GM19351 (cell line): ENCODE data around the gene CA10.

ENCODE experiments used
- ATAC-seq: cut with Tn5 transposase; IDR thresholded peaks from one replicate; pipeline ENCODE4 v1.9.1; 2021; ENCODE audit warnings: mild to moderate bottlenecking, moderate library complexity; ENCODE audit not compliant: unreplicated experiment

Gene CA10

GRCh38 chr17:51890710-51891109 is 267.8 kb downstream of the CA10 start:
- no peak for ATAC-seq

GRCh38 chr17:51888816-51889215 is 269.7 kb downstream of the CA10 start:
- ATAC-seq = no peak

DNA sequence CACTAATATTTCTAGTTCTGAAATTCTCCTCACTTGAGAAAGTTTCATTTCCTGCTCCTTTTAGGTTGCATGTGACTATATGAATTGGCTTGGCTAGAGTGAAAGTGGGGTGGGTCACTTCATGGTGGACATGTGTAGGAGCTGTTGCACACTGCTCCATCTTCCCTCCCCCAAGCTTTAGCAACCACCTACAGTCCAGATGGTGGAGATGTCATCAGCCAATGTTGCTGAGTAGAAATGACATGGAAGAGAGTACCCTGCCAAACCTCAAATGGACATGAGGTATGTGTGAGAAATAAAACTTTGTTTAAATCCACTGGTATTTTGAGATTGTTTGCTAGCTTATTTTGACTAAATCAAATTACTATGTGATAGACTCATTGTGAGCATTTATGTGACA is 281.5 kb downstream of the CA10 start:
- ATAC-seq = no peak

GRCh38 chr17:51873302-51873701 is 285.2 kb downstream of the CA10 start:
- no peak for ATAC-seq

- ATAC-seq = no peak
Observed at GRCh38 chr17:51869387-51869786, 289.1 kb downstream of the CA10 start.

DNA sequence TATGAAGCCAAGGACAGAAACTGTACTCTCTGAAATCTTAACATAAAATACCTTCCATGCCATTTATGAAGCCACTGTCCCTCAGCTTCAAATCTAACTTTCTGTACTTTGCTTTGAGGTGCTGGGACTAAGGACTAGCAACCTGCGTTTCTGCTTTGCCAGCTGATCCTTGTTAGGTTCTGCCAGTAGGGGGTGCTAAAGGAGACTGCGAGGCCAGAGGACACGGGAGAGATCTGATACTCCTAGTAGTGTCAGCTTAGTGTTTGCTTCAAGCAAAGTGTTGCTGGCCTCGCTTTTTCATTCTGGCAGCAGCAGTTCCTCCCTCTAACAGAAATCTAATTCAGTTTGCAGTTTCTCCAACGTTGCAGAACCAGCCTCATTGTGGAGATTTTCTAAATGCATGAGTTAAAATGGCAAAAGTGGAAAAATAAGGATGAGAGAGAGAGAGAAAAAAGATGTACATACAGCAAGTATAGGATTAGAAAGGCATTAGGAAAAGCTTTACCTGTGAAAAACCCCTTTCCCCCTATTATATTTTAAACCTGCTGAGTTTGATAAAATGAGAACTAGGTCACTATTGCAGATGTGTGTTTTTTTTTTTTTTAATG is 297.5 kb downstream of the CA10 start:
- no peak for ATAC-seq

GRCh38 chr17:51857052-51857597 is 301.4 kb downstream of the CA10 start:
- no peak for ATAC-seq

DNA sequence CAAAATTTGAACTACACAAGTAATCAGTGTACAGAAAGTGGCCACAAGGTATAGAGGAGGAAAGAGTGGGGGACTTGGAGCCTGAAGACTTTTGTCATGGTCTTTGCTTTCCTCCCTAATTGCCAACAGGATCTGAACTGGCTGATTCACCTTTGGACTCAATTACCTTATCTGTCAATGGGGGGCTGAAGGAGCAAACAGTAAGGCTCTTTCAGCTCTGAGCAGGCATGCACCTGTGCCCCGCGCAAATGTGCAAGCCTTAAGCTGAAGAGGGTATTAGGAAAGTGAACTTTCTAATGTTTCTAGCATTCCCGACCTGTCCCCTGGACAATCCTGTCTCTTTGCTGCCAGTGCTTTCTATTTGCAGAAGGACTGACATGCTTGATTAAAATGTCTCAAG is 302.7 kb downstream of the CA10 start:
- ATAC-seq = no peak

DNA sequence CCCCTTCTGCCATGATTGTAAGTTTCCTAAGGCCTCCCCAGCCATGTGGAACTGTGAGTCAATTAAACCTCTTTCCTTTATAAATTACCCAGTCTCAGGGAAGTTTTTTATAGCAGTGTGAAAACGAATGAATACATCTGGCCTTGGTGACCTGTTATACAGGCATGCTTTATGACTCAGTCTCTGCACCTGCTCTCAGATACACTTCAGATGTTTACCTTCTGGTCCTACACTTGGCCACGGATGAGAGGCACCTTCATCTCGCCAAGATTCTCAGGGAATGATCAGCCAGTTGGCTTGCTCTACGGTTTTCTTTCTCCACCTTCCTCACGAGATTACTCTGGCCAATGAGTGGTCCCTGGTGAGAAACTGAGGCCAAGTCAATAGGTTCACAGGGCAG is 304.7 kb downstream of the CA10 start:
- ATAC-seq = no peak

GRCh38 chr17:51852603-51853002 is 305.9 kb downstream of the CA10 start:
- ATAC-seq = no peak

DNA sequence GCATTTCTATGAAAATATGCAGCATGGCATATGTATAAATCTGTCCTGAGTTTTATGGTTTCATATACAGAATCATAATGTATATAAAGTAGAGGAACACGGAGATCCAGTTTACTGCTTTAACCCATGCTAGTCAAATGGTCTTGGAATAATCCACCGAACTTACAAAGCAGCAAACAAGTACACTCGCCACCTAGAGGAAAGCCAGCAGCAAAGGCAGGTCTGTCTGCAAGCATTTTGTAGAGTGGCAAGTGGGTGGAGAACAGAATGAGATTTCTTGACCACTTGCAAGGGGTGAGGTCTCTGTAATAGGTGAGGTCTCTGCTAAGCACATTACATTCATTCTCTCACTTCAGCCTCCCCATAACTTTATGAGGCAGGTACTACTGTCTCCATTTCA is 308.3 kb downstream of the CA10 start:
- no peak for ATAC-seq

GRCh38 chr17:51848451-51848850 is 310.1 kb downstream of the CA10 start:
- no peak for ATAC-seq

GRCh38 chr17:51846566-51846965 is 311.9 kb downstream of the CA10 start:
- no peak for ATAC-seq

GRCh38 chr17:51845776-51846175 is 312.7 kb downstream of the CA10 start:
- no peak for ATAC-seq

DNA sequence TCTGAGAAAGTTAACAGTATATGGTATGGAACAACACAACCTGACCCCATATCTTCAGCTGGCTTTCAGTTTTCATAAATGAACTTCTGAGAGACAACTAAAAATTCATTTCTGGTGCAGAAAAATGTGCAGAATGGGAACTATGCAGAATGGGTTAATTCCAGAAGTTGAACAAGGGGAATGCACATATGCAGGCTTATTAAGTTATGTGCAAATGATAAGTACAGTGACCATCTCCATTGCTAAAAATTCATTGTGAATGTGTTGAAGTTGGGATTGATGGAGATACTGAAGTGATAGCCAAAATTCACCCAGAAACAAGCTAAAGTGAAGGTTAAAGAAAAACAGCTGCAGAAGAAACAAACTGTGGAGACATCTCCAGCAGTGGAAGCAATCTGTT is 315.8 kb downstream of the CA10 start:
- ATAC-seq = no peak

- no peak for ATAC-seq
Observed at GRCh38 chr17:51841669-51842068, 316.8 kb downstream of the CA10 start.

GRCh38 chr17:51840688-51841087 is 317.8 kb downstream of the CA10 start:
- ATAC-seq = no peak

- no peak for ATAC-seq
Observed at GRCh38 chr17:51833620-51834019, 324.9 kb downstream of the CA10 start.

- no peak for ATAC-seq
Observed at GRCh38 chr17:51833045-51833444, 325.5 kb downstream of the CA10 start.

DNA sequence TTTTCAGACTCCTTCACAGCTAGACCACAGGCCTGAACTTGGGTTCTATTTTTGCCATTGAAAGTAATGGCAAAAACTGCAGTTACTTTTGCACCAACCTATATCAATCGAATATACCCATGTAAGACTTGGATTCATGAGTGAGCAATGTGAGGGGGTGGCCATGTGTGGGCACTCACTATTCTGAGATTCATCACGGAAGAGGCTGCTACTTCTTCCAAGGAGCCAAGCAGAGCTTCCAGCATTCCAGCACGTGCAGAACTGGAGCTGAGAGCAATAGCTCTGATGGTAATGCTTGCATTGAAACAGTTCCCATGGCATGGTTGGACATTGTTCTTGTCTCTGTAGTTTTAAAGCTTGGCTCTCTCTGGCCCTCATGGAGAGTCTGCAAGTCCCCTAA is 327.6 kb downstream of the CA10 start:
- ATAC-seq = no peak

DNA sequence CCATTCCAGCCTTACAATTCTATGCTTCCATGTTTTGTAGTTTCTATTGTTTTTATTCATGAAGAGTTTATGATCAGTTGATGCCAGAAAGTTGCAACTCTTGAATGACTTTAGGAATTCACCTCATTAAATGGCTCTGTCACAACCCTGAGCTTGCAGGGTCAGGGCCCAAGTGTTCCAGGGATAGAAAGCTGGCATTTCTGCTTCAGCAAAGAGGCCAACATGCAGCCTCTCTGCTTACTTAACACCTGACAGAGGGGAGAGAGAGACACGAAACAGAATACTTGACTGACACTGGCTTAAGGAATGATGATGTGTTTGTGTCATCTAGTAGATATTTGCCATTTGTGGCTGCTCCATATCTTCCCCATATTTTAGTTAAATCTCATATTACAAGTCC is 328.1 kb downstream of the CA10 start:
- no peak for ATAC-seq

DNA sequence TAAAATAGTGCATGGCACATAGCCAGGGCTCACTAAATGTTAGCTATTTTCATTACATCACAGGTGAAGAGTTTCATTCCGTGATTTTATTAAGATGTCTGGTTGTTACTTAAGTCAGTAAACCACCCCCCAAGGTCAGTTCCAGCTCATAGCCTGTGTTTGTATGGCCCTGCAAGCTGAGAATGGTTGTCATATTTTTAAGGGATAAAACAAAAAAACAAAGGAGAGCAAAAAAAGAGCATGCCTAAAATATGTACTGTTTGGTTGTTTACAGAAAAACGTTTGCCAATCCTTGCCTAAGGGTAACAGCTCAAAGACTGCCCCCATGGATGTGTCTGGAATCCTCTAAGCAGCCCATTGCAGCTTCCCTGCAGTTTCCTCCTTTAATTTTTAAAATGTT is 329.6 kb downstream of the CA10 start:
- ATAC-seq = no peak

DNA sequence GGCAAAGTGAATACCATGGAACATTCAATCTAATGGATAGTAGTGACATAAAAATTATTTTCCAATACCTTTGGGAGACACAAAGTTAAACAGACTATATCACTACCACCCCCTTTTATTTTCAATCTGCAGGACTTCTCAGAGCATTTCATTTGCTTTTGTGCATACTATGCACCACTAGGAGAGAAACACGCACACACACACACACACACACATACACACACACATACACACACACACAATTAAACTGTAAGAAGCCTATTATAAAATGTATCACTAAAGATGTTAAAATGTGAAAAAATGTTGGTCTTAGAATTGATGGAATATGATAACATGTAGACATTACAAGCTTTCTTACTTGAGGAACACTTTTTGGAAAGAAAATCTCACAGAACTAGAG is 331.4 kb downstream of the CA10 start:
- no peak for ATAC-seq
